K562 (cell line): ENCODE data around the gene ANKS1A.
"Not testable (repeated sequence)": the region's sequence is repeated elsewhere in the genome, so short reads cannot be mapped to it uniquely, and the experiment has no call there.

Experiments used
- BRF1 ChIP-seq: IDR thresholded peaks from 3 replicates; pipeline ENCODE4 v1.6.1; 2011; ENCODE audit warnings: borderline replicate concordance, mild to moderate bottlenecking; ENCODE audit not compliant: insufficient read length; ENCODE audit errors: extremely low read depth
- CEBPB ChIP-seq: fragments of 450-650 bp; IDR thresholded peaks from 2 replicates; pipeline ENCODE4 v1.6.1; 2016; ENCODE audit warnings: missing genetic modification characterization, missing compliant biosample characterization
- CHD2 ChIP-seq: IDR thresholded peaks from 2 replicates; pipeline ENCODE4 v1.6.1; 2011; ENCODE audit warnings: low read depth, low read length
- CTCF ChIP-seq, 3 experiments: IDR thresholded peaks in 2 of 3; conservative IDR thresholded peaks in 1 of 3; 2 replicates each; pipeline ENCODE4 v1.5.1; 2011 to 2012; ENCODE audit warnings: low read length in 3 of 3, mild to moderate bottlenecking in 3 of 3, control low read depth in 2 of 3, improper control_type of control experiment in 1 of 3, inconsistent platforms in 1 of 3, low read depth in 1 of 3, mixed read lengths in 1 of 3, moderate library complexity in 1 of 3; ENCODE audit not compliant: insufficient read depth in 2 of 3
- MYNN ChIP-seq, 2 experiments: sonication (generic); formaldehyde crosslinking in 1 of 2; IDR thresholded peaks; 2 replicates each; pipeline versions ENCODE4 v1.5.0 to v1.6.1; 2016 to 2020; ENCODE audit warnings: antibody characterized with exemption in 1 of 2, missing genetic modification reagents in 1 of 2
- POLR2AphosphoS5 ChIP-seq: IDR thresholded peaks from 2 replicates; pipeline ENCODE4 v1.6.1; 2011; ENCODE audit warnings: mild to moderate bottlenecking, low read depth, low read length, moderate library complexity; ENCODE audit not compliant: control insufficient read depth, insufficient read depth
- RFX5 ChIP-seq: IDR thresholded peaks from 2 replicates; pipeline ENCODE4 v1.6.1; 2011; ENCODE audit warnings: low read depth, mild to moderate bottlenecking, improper control_type of control experiment, low read length
- SIN3A ChIP-seq, 2 experiments: fragments of 150-350 bp in 1 of 2; IDR thresholded peaks; 2 replicates each; pipeline ENCODE4 v1.6.1; 2011 to 2016; ENCODE audit warnings: borderline replicate concordance in 2 of 2, low read depth in 2 of 2, low read length in 2 of 2, mild to moderate bottlenecking in 2 of 2, moderate library complexity in 2 of 2; ENCODE audit not compliant: control insufficient read depth in 1 of 2
- SP1 ChIP-seq: sonication (generic); formaldehyde crosslinking; IDR thresholded peaks from 2 replicates; pipeline ENCODE4 v1.8.1; 2022; ENCODE audit warnings: mild to moderate bottlenecking, missing genetic modification reagents
- TARDBP ChIP-seq: fragments of 450-650 bp; IDR thresholded peaks from 2 replicates; pipeline ENCODE4 v1.6.1; 2016
- ZNF561 ChIP-seq: fragments of 450-650 bp; formaldehyde crosslinking; conservative IDR thresholded peaks from 2 replicates; pipeline ENCODE4 v1.4.0; 2020; ENCODE audit warnings: mild to moderate bottlenecking, moderate library complexity
- TF ChIP-seq, protein P1 (sequence below), 2 experiments: fragments of 450-650 bp; formaldehyde crosslinking in 1 of 2; IDR thresholded peaks; 2 replicates each; pipeline versions ENCODE4 v1.4.0 to v1.6.1; 2014 to 2020; ENCODE audit warnings: mild to moderate bottlenecking in 2 of 2, borderline replicate concordance in 1 of 2, low read depth in 1 of 2
- TF ChIP-seq, protein P2 (sequence below): sonication (generic); formaldehyde crosslinking; IDR thresholded peaks from 2 replicates; pipeline ENCODE4 v1.8.0; 2022; ENCODE audit warnings: missing genetic modification reagents, mild to moderate bottlenecking, borderline replicate concordance
- TF ChIP-seq, protein P3 (sequence below), 2 experiments: fragments of 450-650 bp in 1 of 2; sonication (generic) in 1 of 2; formaldehyde crosslinking in 1 of 2; IDR thresholded peaks in 1 of 2; conservative IDR thresholded peaks in 1 of 2; 2 replicates each; pipeline versions ENCODE4 v1.6.1 to v1.8.1; 2016 to 2023; ENCODE audit warnings: mild to moderate bottlenecking in 2 of 2, moderate library complexity in 2 of 2, inconsistent platforms in 1 of 2, missing genetic modification reagents in 1 of 2

- TF ChIP-seq CTCF (IDR thresholded peaks at IDR 0.05 in 2 of 3, conservative IDR thresholded peaks at IDR 0.05 in 1 of 3; ENCODE audit: insufficient read depth in 2 of 3, low read depth in 1 of 3, low read length in 3 of 3); CEBPB; TARDBP; MYNN (IDR thresholded peaks at IDR 0.05); MYNN (CRISPR knock-in tag; IDR thresholded peaks at IDR 0.05); CHD2; POLR2AphosphoS5; RFX5; SP1 (CRISPR knock-in tag); BRF1; SIN3A (IDR thresholded peaks at IDR 0.05; ENCODE audit: borderline replicate concordance in 2 of 2, control insufficient read depth in 1 of 2, low read depth in 2 of 2, low read length in 2 of 2); ZNF561 (CRISPR knock-in tag): not testable (repeated sequence)
- TF ChIP-seq, protein P1, sequence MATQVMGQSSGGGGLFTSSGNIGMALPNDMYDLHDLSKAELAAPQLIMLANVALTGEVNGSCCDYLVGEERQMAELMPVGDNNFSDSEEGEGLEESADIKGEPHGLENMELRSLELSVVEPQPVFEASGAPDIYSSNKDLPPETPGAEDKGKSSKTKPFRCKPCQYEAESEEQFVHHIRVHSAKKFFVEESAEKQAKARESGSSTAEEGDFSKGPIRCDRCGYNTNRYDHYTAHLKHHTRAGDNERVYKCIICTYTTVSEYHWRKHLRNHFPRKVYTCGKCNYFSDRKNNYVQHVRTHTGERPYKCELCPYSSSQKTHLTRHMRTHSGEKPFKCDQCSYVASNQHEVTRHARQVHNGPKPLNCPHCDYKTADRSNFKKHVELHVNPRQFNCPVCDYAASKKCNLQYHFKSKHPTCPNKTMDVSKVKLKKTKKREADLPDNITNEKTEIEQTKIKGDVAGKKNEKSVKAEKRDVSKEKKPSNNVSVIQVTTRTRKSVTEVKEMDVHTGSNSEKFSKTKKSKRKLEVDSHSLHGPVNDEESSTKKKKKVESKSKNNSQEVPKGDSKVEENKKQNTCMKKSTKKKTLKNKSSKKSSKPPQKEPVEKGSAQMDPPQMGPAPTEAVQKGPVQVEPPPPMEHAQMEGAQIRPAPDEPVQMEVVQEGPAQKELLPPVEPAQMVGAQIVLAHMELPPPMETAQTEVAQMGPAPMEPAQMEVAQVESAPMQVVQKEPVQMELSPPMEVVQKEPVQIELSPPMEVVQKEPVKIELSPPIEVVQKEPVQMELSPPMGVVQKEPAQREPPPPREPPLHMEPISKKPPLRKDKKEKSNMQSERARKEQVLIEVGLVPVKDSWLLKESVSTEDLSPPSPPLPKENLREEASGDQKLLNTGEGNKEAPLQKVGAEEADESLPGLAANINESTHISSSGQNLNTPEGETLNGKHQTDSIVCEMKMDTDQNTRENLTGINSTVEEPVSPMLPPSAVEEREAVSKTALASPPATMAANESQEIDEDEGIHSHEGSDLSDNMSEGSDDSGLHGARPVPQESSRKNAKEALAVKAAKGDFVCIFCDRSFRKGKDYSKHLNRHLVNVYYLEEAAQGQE (IDR thresholded peaks at IDR 0.05; ENCODE audit: borderline replicate concordance) = not testable (repeated sequence)
- TF ChIP-seq, protein P1 (CRISPR knock-in tag; IDR thresholded peaks at IDR 0.05; ENCODE audit: low read depth) = not testable (repeated sequence)
- TF ChIP-seq, protein P2, sequence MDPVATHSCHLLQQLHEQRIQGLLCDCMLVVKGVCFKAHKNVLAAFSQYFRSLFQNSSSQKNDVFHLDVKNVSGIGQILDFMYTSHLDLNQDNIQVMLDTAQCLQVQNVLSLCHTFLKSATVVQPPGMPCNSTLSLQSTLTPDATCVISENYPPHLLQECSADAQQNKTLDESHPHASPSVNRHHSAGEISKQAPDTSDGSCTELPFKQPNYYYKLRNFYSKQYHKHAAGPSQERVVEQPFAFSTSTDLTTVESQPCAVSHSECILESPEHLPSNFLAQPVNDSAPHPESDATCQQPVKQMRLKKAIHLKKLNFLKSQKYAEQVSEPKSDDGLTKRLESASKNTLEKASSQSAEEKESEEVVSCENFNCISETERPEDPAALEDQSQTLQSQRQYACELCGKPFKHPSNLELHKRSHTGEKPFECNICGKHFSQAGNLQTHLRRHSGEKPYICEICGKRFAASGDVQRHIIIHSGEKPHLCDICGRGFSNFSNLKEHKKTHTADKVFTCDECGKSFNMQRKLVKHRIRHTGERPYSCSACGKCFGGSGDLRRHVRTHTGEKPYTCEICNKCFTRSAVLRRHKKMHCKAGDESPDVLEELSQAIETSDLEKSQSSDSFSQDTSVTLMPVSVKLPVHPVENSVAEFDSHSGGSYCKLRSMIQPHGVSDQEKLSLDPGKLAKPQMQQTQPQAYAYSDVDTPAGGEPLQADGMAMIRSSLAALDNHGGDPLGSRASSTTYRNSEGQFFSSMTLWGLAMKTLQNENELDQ (CRISPR knock-in tag) = not testable (repeated sequence)
- TF ChIP-seq, protein P3, sequence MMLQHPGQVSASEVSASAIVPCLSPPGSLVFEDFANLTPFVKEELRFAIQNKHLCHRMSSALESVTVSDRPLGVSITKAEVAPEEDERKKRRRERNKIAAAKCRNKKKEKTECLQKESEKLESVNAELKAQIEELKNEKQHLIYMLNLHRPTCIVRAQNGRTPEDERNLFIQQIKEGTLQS (IDR thresholded peaks at IDR 0.05) = not testable (repeated sequence)
- TF ChIP-seq, protein P3 (CRISPR knock-in tag; conservative IDR thresholded peaks at IDR 0.05) = not testable (repeated sequence)
These were observed 43.1 kb downstream of the ANKS1A start for GRCh38 chr6:34932202-34932601.
